ENCODE measurements around the gene ANP32A.
A peak's percentile ranks its signal among the peaks of the same experiment; 100 is the strongest.

ANP32A gene

GRCh38 chr15:68783226-68784058, 37.3 kb downstream of the ANP32A start:
- DNase-seq: no peak

GRCh38 chr15:68782589-68783161, 38.0 kb downstream of the ANP32A start:
- no peak for DNase-seq

GRCh38 chr15:68781766-68782588, 38.7 kb downstream of the ANP32A start:
- peak in 13 of 58 donors; percentile 8 to 66 (median 46) for DNase-seq

GRCh38 chr15:68781217-68781616, 39.5 kb downstream of the ANP32A start:
- DNase-seq: no peak

GRCh38 chr15:68778876-68779275, 41.8 kb downstream of the ANP32A start:
- no peak for DNase-seq

GRCh38 chr15:68776477-68777270, 44.0 kb downstream of the ANP32A start:
- DNase-seq: no peak

- DNase-seq: peak in 51 of 58 donors; percentile 16 to 91 (median 68)
Measured at GRCh38 chr15:68775671-68776476, 44.8 kb downstream of the ANP32A start.

- DNase-seq: no peak
Measured at GRCh38 chr15:68775236-68775577, 45.5 kb downstream of the ANP32A start.

- DNase-seq: no peak
Measured at GRCh38 chr15:68774521-68775235, 46.0 kb downstream of the ANP32A start.

- no peak for DNase-seq
Measured at GRCh38 chr15:68774120-68774519, 46.6 kb downstream of the ANP32A start.

- DNase-seq: no peak
Measured at GRCh38 chr15:68773036-68773435, 47.7 kb downstream of the ANP32A start.

- no peak for DNase-seq
Measured at GRCh38 chr15:68770216-68770615, 50.5 kb downstream of the ANP32A start.

- DNase-seq: no peak
Measured at GRCh38 chr15:68769702-68770101, 51.0 kb downstream of the ANP32A start.

- no peak for DNase-seq
Measured at GRCh38 chr15:68768321-68768720, 52.4 kb downstream of the ANP32A start.

- DNase-seq: no peak
Measured at GRCh38 chr15:68767833-68768232, 52.9 kb downstream of the ANP32A start.

- DNase-seq: no peak
Measured at GRCh38 chr15:68765602-68766368, 54.9 kb downstream of the ANP32A start.

- no peak for DNase-seq
Measured at GRCh38 chr15:68764090-68764489, 56.6 kb downstream of the ANP32A start.

GRCh38 chr15:68763063-68763462, 57.6 kb downstream of the ANP32A start:
- no peak for DNase-seq
